Suprapubic skin (tissue), 4 donors: ENCODE results near the gene COL20A1. TPM values are rescaled to one million over a fixed set of nuclear protein-coding genes. Genes with fewer than 3 reads are reported as not detected.
A peak's percentile ranks its signal among the peaks of the same experiment; 100 is the strongest.

ENCODE experiments used
- DNase-seq, 2 donors: peaks; one replicate each; pipeline ENCODE4 v3.0.0-alpha.2; 2019; ENCODE audit warnings: low spot score in 2 of 2
- H3K27ac ChIP-seq: fragments of 200-600 bp; sonication (generic); one replicate; pipeline ENCODE4 v1.5.1; 2019
- H3K27me3 ChIP-seq: fragments of 200-600 bp; sonication (generic); one replicate; pipeline ENCODE4 v1.5.1; 2019
- H3K36me3 ChIP-seq: fragments of 200-600 bp; sonication (generic); one replicate; pipeline ENCODE4 v1.5.1; 2019
- H3K4me1 ChIP-seq: fragments of 200-600 bp; sonication (generic); one replicate; pipeline ENCODE4 v1.5.1; 2019
- H3K4me3 ChIP-seq: fragments of 200-600 bp; sonication (generic); one replicate; pipeline ENCODE4 v1.5.1; 2019; ENCODE audit warnings: mild to moderate bottlenecking
- H3K9me3 ChIP-seq: fragments of 200-600 bp; sonication (generic); one replicate; pipeline ENCODE4 v1.5.1; 2019
- CTCF ChIP-seq, 2 donors: fragments of 200-600 bp in 1 of 2; fragments of 450-650 bp in 1 of 2; sonication (generic) in 1 of 2; IDR thresholded peaks; one replicate each; pipeline ENCODE4 v1.5.1; 2016 to 2019; ENCODE audit warnings: antibody characterized with exemption in 2 of 2, mild to moderate bottlenecking in 1 of 2, moderate library complexity in 1 of 2
- EP300 ChIP-seq: sonication (generic); formaldehyde crosslinking; IDR thresholded peaks from one replicate; pipeline ENCODE4 v1.6.1; 2017; ENCODE audit warnings: antibody characterized with exemption
- POLR2A ChIP-seq, 2 donors: fragments of 450-650 bp; IDR thresholded peaks; one replicate each; pipeline ENCODE4 v1.6.1; 2017; ENCODE audit warnings: antibody characterized with exemption in 2 of 2, mild to moderate bottlenecking in 2 of 2, moderate library complexity in 2 of 2
- POLR2AphosphoS5 ChIP-seq, 3 donors: sonication (generic); formaldehyde crosslinking; IDR thresholded peaks; one replicate each; pipeline ENCODE4 v1.6.1; 2017; ENCODE audit warnings: antibody characterized with exemption in 3 of 3
- WGBS: methylation state at CpG from one replicate; pipeline ENCODE4 v1.1.5; 2018; 5-methylcytosine and 5-hydroxymethylcytosine counted together
- total RNA-seq, 4 donors: library from RNA; depleted of rRNA; stranded (reverse); fragments of >200 nt; gene quantifications; one replicate each; pipeline ENCODE4 v1.1.0, GENCODE V29; 2016

Gene COL20A1
- total RNA-seq, 4 donors from 2014 or later, result not detected

- no peaks in the 10 kb centered on the region for H3K4me1 ChIP-seq
- H3K4me3 ChIP-seq, result no peak overlapping the region
- TF ChIP-seq EP300 (no peak), POLR2A (IDR thresholded peaks at IDR 0.05) (no peak), POLR2AphosphoS5 (IDR thresholded peaks at IDR 0.05) (no peak), CTCF (IDR thresholded peaks at IDR 0.05) (no peak)
- no peak overlapping the region for H3K27ac ChIP-seq
- peak in 1 of 2 donors; percentile 66 for DNase-seq
- no peaks in the 10 kb centered on the region for H3K9me3 ChIP-seq
- peaks cover 64% of the 10 kb centered on the region for H3K27me3 ChIP-seq
- WGBS, result 98% methylated on average over 10 of the region's 24 CpGs
- H3K36me3 ChIP-seq, result no peaks in the 10 kb centered on the region
These were observed 25.6 kb downstream of the COL20A1 start for GRCh38 chr20:63318391-63319163.

GRCh38 chr20:63319164-63320040 lies 26.4 kb downstream of the COL20A1 start:
- no peak for TF ChIP-seq CTCF (IDR thresholded peaks at IDR 0.05)
- no peak for TF ChIP-seq POLR2A (IDR thresholded peaks at IDR 0.05)
- TF ChIP-seq EP300, result no peak
- Histone ChIP-seq H3K4me3 (no peak overlapping the region), H3K36me3 (no peaks in the 10 kb centered on the region), H3K4me1 (no peaks in the 10 kb centered on the region), H3K27me3 (peaks cover 59% of the 10 kb centered on the region), H3K27ac (no peak overlapping the region), H3K9me3 (no peaks in the 10 kb centered on the region)
- WGBS, result 40% methylated on average over 1 of the region's 25 CpGs
- peak; percentile 47 to 74 for DNase-seq

GRCh38 chr20:63320041-63320511 lies 27.1 kb downstream of the COL20A1 start:
- TF ChIP-seq POLR2A (IDR thresholded peaks at IDR 0.05) (no peak), POLR2AphosphoS5 (IDR thresholded peaks at IDR 0.05) (no peak), EP300 (no peak), CTCF (IDR thresholded peaks at IDR 0.05) (no peak)

GRCh38 chr20:63320616-63321147 lies 27.7 kb downstream of the COL20A1 start:
- Histone ChIP-seq H3K4me1 (no peaks in the 10 kb centered on the region), H3K36me3 (no peaks in the 10 kb centered on the region), H3K9me3 (no peaks in the 10 kb centered on the region), H3K4me3 (no peak overlapping the region), H3K27me3 (peaks cover 64% of the 10 kb centered on the region), H3K27ac (no peak overlapping the region)
- no CpG with 5 or more reads among the region's 10 CpGs for WGBS
- no peak for TF ChIP-seq CTCF (IDR thresholded peaks at IDR 0.05)
- peak in 1 of 2 donors; percentile 56 for DNase-seq

More at GRCh38 chr20:63320041-63320511, 27.1 kb downstream of the COL20A1 start:
- no peaks in the 10 kb centered on the region for H3K9me3 ChIP-seq
- H3K36me3 ChIP-seq, result no peaks in the 10 kb centered on the region
- whole genome bisulfite sequencing, result 81% methylated on average over 5 of the region's 23 CpGs
- peaks cover 59% of the 10 kb centered on the region for H3K27me3 ChIP-seq
- H3K4me1 ChIP-seq, result no peaks in the 10 kb centered on the region
- peak; percentile 56 to 70 for DNase-seq
- no peak overlapping the region for H3K27ac ChIP-seq
- H3K4me3 ChIP-seq, result no peak overlapping the region
